Activated CD4-positive, alpha-beta T cell treated with anti-CD3 and anti-CD28 coated beads for 36 hours (primary cell): ENCODE results near the gene MGAT5. TPM values are rescaled to one million over a fixed set of nuclear protein-coding genes. Genes with fewer than 3 reads are reported as not detected.

Experiments used
- ATAC-seq: fragments of 200-7000 bp; cut with Tn5 transposase; one replicate; pipeline ENCODE4 v1.10.0; 2021; ENCODE audit warnings: mild to moderate bottlenecking, moderate library complexity
- CTCF ChIA-PET: fragments of 350-600 bp; sonication (Branson Sonifier 250); formaldehyde crosslinking; loops from one replicate; lab custom pipeline; 2021; ENCODE audit warnings: antibody characterized with exemption; lab: Charles Lee
- POLR2A ChIA-PET: fragments of 350-600 bp; sonication (Branson Sonifier 250); formaldehyde crosslinking; loops from one replicate; lab custom pipeline; 2021; ENCODE audit warnings: antibody characterized with exemption, inconsistent platforms; lab: Charles Lee
- DNase-seq: peaks from one replicate; pipeline ENCODE4 v3.0.0-alpha.2; 2020
- H3K27ac Mint-ChIP-seq: one replicate; pipeline ENCODE4 v1.8.0; 2021; ENCODE audit warnings: mixed read lengths
- H3K27me3 Mint-ChIP-seq: one replicate; pipeline ENCODE4 v1.8.0; 2021; ENCODE audit warnings: mixed read lengths
- H3K36me3 Mint-ChIP-seq: one replicate; pipeline ENCODE4 v1.8.0; 2021; ENCODE audit warnings: low read depth, mixed read lengths
- H3K4me1 Mint-ChIP-seq: one replicate; pipeline ENCODE4 v1.8.0; 2021; ENCODE audit warnings: mixed read lengths
- H3K4me3 Mint-ChIP-seq: one replicate; pipeline ENCODE4 v1.8.0; 2021; ENCODE audit warnings: mild to moderate bottlenecking, moderate library complexity, mixed read lengths
- H3K9me3 Mint-ChIP-seq: one replicate; pipeline ENCODE4 v1.8.0; 2021; ENCODE audit warnings: low read depth, mixed read lengths
- intact Hi-C, 2 experiments: fragments of 100-400 bp; cut with DNase I in 1 of 2; cut with micrococcal nuclease in 1 of 2; formaldehyde crosslinking; loops; one replicate each; pipeline versions ENCODE4 v1.14.2 to v1.15.1; 2022 to 2024; cut with DNase I, micrococcal nuclease
- total RNA-seq, 2 experiments: library from RNA; stranded (reverse); gene quantifications; one replicate each; pipeline ENCODE4 v1.2.3, GENCODE V29; 2021

The MGAT5 gene
- total RNA-seq, 2 experiments from 2014 or later = 22.2 to 25.7 TPM

- ChIA-PET CTCF (interaction anchor here (0.7 to 2.3 kb wide), 10 partner anchors 8 to 143 kb away, joined by 3 to 6 read pairs (median 4); partner anchors contain the start of gene MGAT5), POLR2A (interaction anchor here (0.6 to 1.0 kb wide), 3 partner anchors 22 to 150 kb away, joined by 3 to 4 read pairs (median 4); no protein-coding TSS in a partner anchor)
- peaks cover 67% of the 10 kb centered on the region for H3K4me1 Mint-ChIP-seq
- intact Hi-C loops = loop anchor here in 1 of 2 experiments (2.0 kb wide), 1 partner anchor 21 kb away; no protein-coding TSS in a partner anchor
- no peaks in the 10 kb centered on the region for H3K36me3 Mint-ChIP-seq
- H3K9me3 Mint-ChIP-seq = no peaks in the 10 kb centered on the region
- no peaks in the 10 kb centered on the region for H3K27me3 Mint-ChIP-seq
- DNase-seq (peak; percentile 34), ATAC-seq (peak; percentile 70)
- H3K4me3 Mint-ChIP-seq = no peak overlapping the region
- H3K27ac Mint-ChIP-seq = no peak overlapping the region
These were observed 7.7 kb downstream of the MGAT5 start for GRCh38 chr2:134261398-134262131.

GRCh38 chr2:134262684-134263083 lies 8.8 kb downstream of the MGAT5 start:
- POLR2A ChIA-PET = no interaction called here
- no peaks in the 10 kb centered on the region for H3K27me3 Mint-ChIP-seq
- DNase-seq (no peak), ATAC-seq (no peak)
- H3K4me3 Mint-ChIP-seq = no peak overlapping the region
- H3K9me3 Mint-ChIP-seq = no peaks in the 10 kb centered on the region
- H3K36me3 Mint-ChIP-seq = no peaks in the 10 kb centered on the region
- no peak overlapping the region for H3K27ac Mint-ChIP-seq
- intact Hi-C loops = loop anchor here in 1 of 2 experiments (2.0 kb wide), 1 partner anchor 20 kb away; no protein-coding TSS in a partner anchor
- peaks cover 63% of the 10 kb centered on the region for H3K4me1 Mint-ChIP-seq
- CTCF ChIA-PET = interaction anchor here (0.8 to 2.3 kb wide), 4 partner anchors 9 to 48 kb away, joined by 3 to 6 read pairs (median 4); partner anchors contain the start of gene MGAT5

- H3K27ac Mint-ChIP-seq = no peak overlapping the region
- H3K27me3 Mint-ChIP-seq = no peaks in the 10 kb centered on the region
- CTCF ChIA-PET = no interaction called here
- ATAC-seq (no peak), DNase-seq (no peak)
- H3K4me1 Mint-ChIP-seq = peaks cover 50% of the 10 kb centered on the region
- no peaks in the 10 kb centered on the region for H3K9me3 Mint-ChIP-seq
- intact Hi-C loops = no loop called here
- peaks cover 23% of the 10 kb centered on the region for H3K36me3 Mint-ChIP-seq
- POLR2A ChIA-PET = no interaction called here
- no peak overlapping the region for H3K4me3 Mint-ChIP-seq
These were observed 14.4 kb downstream of the MGAT5 start for GRCh38 chr2:134268265-134268664.

GRCh38 chr2:134269230-134269629 lies 15.4 kb downstream of the MGAT5 start:
- Mint-ChIP-seq H3K9me3 (no peaks in the 10 kb centered on the region), H3K4me3 (no peak overlapping the region), H3K27ac (no peak overlapping the region), H3K27me3 (no peaks in the 10 kb centered on the region), H3K4me1 (peaks cover 55% of the 10 kb centered on the region), H3K36me3 (peaks cover 26% of the 10 kb centered on the region)
- ChIA-PET POLR2A (no interaction called here), CTCF (interaction anchor here (1.0 to 1.1 kb wide), 2 partner anchors 30 to 145 kb away, joined by 3 to 4 read pairs; no protein-coding TSS in a partner anchor)
- intact Hi-C loops = no loop called here
- DNase-seq (no peak), ATAC-seq (no peak)

GRCh38 chr2:134269972-134270735 lies 16.3 kb downstream of the MGAT5 start:
- no peak overlapping the region for H3K4me3 Mint-ChIP-seq
- ATAC-seq = no peak
- ChIA-PET POLR2A (no interaction called here), CTCF (interaction anchor here (1.0 to 1.1 kb wide), 2 partner anchors 31 to 146 kb away, joined by 3 to 4 read pairs; no protein-coding TSS in a partner anchor)
- intact Hi-C loops = no loop called here
- H3K27ac Mint-ChIP-seq = no peak overlapping the region
- H3K4me1 Mint-ChIP-seq = peaks cover 55% of the 10 kb centered on the region
- H3K36me3 Mint-ChIP-seq = peaks cover 27% of the 10 kb centered on the region
- DNase-seq = no peak
- no peaks in the 10 kb centered on the region for H3K9me3 Mint-ChIP-seq
- H3K27me3 Mint-ChIP-seq = no peaks in the 10 kb centered on the region

GRCh38 chr2:134271758-134272157 lies 17.9 kb downstream of the MGAT5 start:
- no peak overlapping the region for H3K27ac Mint-ChIP-seq
- peak; percentile 96 for ATAC-seq
- ChIA-PET POLR2A (interaction anchor here (0.7 kb wide), 1 partner anchor 11 kb away, joined by 4 read pairs; no protein-coding TSS in a partner anchor), CTCF (interaction anchor here (0.8 to 1.4 kb wide), 6 partner anchors 8 to 28 kb away, joined by 3 to 5 read pairs (median 3); no protein-coding TSS in a partner anchor)
- DNase-seq = peak; percentile 37
- H3K4me1 Mint-ChIP-seq = peaks cover 56% of the 10 kb centered on the region
- no peaks in the 10 kb centered on the region for H3K27me3 Mint-ChIP-seq
- H3K9me3 Mint-ChIP-seq = no peaks in the 10 kb centered on the region
- intact Hi-C loops = no loop called here
- H3K36me3 Mint-ChIP-seq = peaks cover 36% of the 10 kb centered on the region
- H3K4me3 Mint-ChIP-seq = no peak overlapping the region

GRCh38 chr2:134272806-134273205 lies 18.9 kb downstream of the MGAT5 start:
- intact Hi-C loops = no loop called here
- no peak for DNase-seq
- peaks cover 4% of the 10 kb centered on the region for H3K9me3 Mint-ChIP-seq
- H3K36me3 Mint-ChIP-seq = peaks cover 42% of the 10 kb centered on the region
- POLR2A ChIA-PET = no interaction called here
- CTCF ChIA-PET = interaction anchor here (0.9 kb wide), 1 partner anchor 139 kb away, joined by 3 read pairs; no protein-coding TSS in a partner anchor
- no peak overlapping the region for H3K4me3 Mint-ChIP-seq
- H3K27me3 Mint-ChIP-seq = no peaks in the 10 kb centered on the region
- H3K4me1 Mint-ChIP-seq = peaks cover 59% of the 10 kb centered on the region
- ATAC-seq = no peak
- no peak overlapping the region for H3K27ac Mint-ChIP-seq

- intact Hi-C loops = no loop called here
- POLR2A ChIA-PET = no interaction called here
- Mint-ChIP-seq H3K9me3 (peaks cover 4% of the 10 kb centered on the region), H3K36me3 (peaks cover 40% of the 10 kb centered on the region), H3K4me1 (peaks cover 56% of the 10 kb centered on the region), H3K27me3 (no peaks in the 10 kb centered on the region), H3K27ac (no peak overlapping the region), H3K4me3 (no peak overlapping the region)
- CTCF ChIA-PET = interaction anchor here (0.7 to 1.0 kb wide), 4 partner anchors 12 to 139 kb away, joined by 3 to 5 read pairs (median 3); no protein-coding TSS in a partner anchor
- no peak for ATAC-seq
- DNase-seq = no peak
These were observed 19.5 kb downstream of the MGAT5 start for GRCh38 chr2:134273256-134273983.

GRCh38 chr2:134274121-134274520 lies 20.2 kb downstream of the MGAT5 start:
- H3K4me1 Mint-ChIP-seq = peaks cover 58% of the 10 kb centered on the region
- H3K27ac Mint-ChIP-seq = no peak overlapping the region
- peaks cover 47% of the 10 kb centered on the region for H3K36me3 Mint-ChIP-seq
- ChIA-PET POLR2A (no interaction called here), CTCF (interaction anchor here (0.7 to 1.0 kb wide), 2 partner anchors 13 to 51 kb away, joined by 3 to 5 read pairs; no protein-coding TSS in a partner anchor)
- H3K4me3 Mint-ChIP-seq = no peak overlapping the region
- H3K27me3 Mint-ChIP-seq = no peaks in the 10 kb centered on the region
- intact Hi-C loops = no loop called here
- peaks cover 4% of the 10 kb centered on the region for H3K9me3 Mint-ChIP-seq
- DNase-seq (no peak), ATAC-seq (no peak)

GRCh38 chr2:134275058-134275862 lies 21.4 kb downstream of the MGAT5 start:
- Mint-ChIP-seq H3K27me3 (no peaks in the 10 kb centered on the region), H3K4me1 (peaks cover 49% of the 10 kb centered on the region), H3K4me3 (no peak overlapping the region), H3K27ac (no peak overlapping the region), H3K36me3 (peaks cover 41% of the 10 kb centered on the region), H3K9me3 (peaks cover 4% of the 10 kb centered on the region)
- intact Hi-C loops = no loop called here
- no peak for DNase-seq
- POLR2A ChIA-PET = no interaction called here
- ATAC-seq = no peak
- CTCF ChIA-PET = interaction anchor here (0.6 kb wide), 1 partner anchor 169 kb away, joined by 3 read pairs; no protein-coding TSS in a partner anchor
